ENCODE results near the gene HMX3.

GRCh38 chr10:123149568-123150270 lies 13.9 kb downstream of the HMX3 start:
- TF ChIP-seq CTCF (conservative IDR thresholded peaks at IDR 0.05; ENCODE audit: low read depth in 2 of 2) (no peak), EZH2 (IDR thresholded peaks at IDR 0.05; ENCODE audit: low read depth, unreplicated experiment) (peak; percentile 29), POLR2AphosphoS5 (IDR thresholded peaks at IDR 0.05; ENCODE audit: low read depth) (no peak)

Data from GM23338 (cell line).